Naive thymus-derived CD4-positive, alpha-beta T cell (primary cell): ENCODE measurements around the gene FNDC3B. TPM values are rescaled to one million over a fixed set of nuclear protein-coding genes. Genes with fewer than 3 reads are reported as not detected.

Source experiments
- ATAC-seq: fragments of 150-1000 bp; cut with Tn5 transposase; 2 replicates; pipeline ENCODE4 v1.10.0; 2021; ENCODE audit warnings: mild to moderate bottlenecking, moderate library complexity
- CTCF ChIA-PET: fragments of 350-600 bp; sonication (Branson Sonifier 250); formaldehyde crosslinking; loops from one replicate; lab custom pipeline; 2021; ENCODE audit warnings: antibody characterized with exemption; lab: Charles Lee
- POLR2A ChIA-PET: fragments of 350-600 bp; sonication (Branson Sonifier 250); formaldehyde crosslinking; loops from one replicate; lab custom pipeline; 2021; ENCODE audit warnings: antibody characterized with exemption, inconsistent platforms; lab: Charles Lee
- DNase-seq, 9 donors: peaks; one replicate each; pipeline versions ENCODE4 v3.0.0 to v3.0.0-alpha.2; 2020 to 2022; ENCODE audit warnings: mixed read lengths in 1 of 9
- H3K27ac ChIP-seq: one replicate; pipeline ENCODE4 v1.7.0; 2013; ENCODE audit warnings: mild to moderate bottlenecking, low read depth, low read length, moderate library complexity
- H3K27me3 ChIP-seq, 2 donors: one replicate each; pipeline ENCODE4 v1.7.0; 2013; ENCODE audit warnings: low read length in 2 of 2, mild to moderate bottlenecking in 2 of 2, moderate library complexity in 2 of 2; ENCODE audit not compliant: control insufficient read depth in 2 of 2, insufficient read depth in 2 of 2
- H3K36me3 ChIP-seq, 3 experiments: 1 replicate in 2 of 3; 2 replicates in 1 of 3; pipeline ENCODE4 v1.7.0; 2013; ENCODE audit warnings: low read length in 3 of 3, mild to moderate bottlenecking in 3 of 3, moderate library complexity in 1 of 3; ENCODE audit not compliant: insufficient read depth in 3 of 3, control insufficient read depth in 2 of 3
- H3K4me1 ChIP-seq, 2 donors: one replicate each; pipeline ENCODE4 v1.7.0; 2013; ENCODE audit warnings: low read length in 2 of 2, mild to moderate bottlenecking in 2 of 2, moderate library complexity in 1 of 2; ENCODE audit not compliant: control insufficient read depth in 2 of 2, insufficient read depth in 2 of 2
- H3K4me3 ChIP-seq: 2 replicates; pipeline ENCODE4 v1.7.0; 2013; ENCODE audit warnings: mild to moderate bottlenecking, low read length
- H3K9me3 ChIP-seq, 3 experiments: 1 replicate in 2 of 3; 2 replicates in 1 of 3; pipeline ENCODE4 v1.7.0; 2013; ENCODE audit warnings: low read length in 3 of 3; ENCODE audit not compliant: control insufficient read depth in 2 of 3
- H3K27ac Mint-ChIP-seq, 9 donors: one replicate each; pipeline ENCODE4 v1.8.0; 2020 to 2022; ENCODE audit warnings: mixed read lengths in 9 of 9, mild to moderate bottlenecking in 8 of 9, moderate library complexity in 5 of 9, inconsistent platforms in 2 of 9
- H3K27me3 Mint-ChIP-seq, 5 donors: one replicate each; pipeline ENCODE4 v1.8.0; 2021 to 2022; ENCODE audit warnings: mixed read lengths in 5 of 5, mild to moderate bottlenecking in 1 of 5
- H3K36me3 Mint-ChIP-seq, 5 donors: one replicate each; pipeline ENCODE4 v1.8.0; 2020 to 2022; ENCODE audit warnings: mixed read lengths in 5 of 5, mild to moderate bottlenecking in 3 of 5, inconsistent platforms in 1 of 5
- H3K4me1 Mint-ChIP-seq, 7 donors: one replicate each; pipeline ENCODE4 v1.8.0; 2020 to 2022; ENCODE audit warnings: mixed read lengths in 7 of 7, mild to moderate bottlenecking in 3 of 7, inconsistent platforms in 1 of 7
- H3K4me3 Mint-ChIP-seq, 10 donors: one replicate each; pipeline ENCODE4 v1.8.0; 2020 to 2022; ENCODE audit warnings: mild to moderate bottlenecking in 10 of 10, mixed read lengths in 10 of 10, moderate library complexity in 6 of 10, inconsistent platforms in 2 of 10
- H3K9me3 Mint-ChIP-seq, 11 donors: one replicate each; pipeline ENCODE4 v1.8.0; 2020 to 2022; ENCODE audit warnings: mixed read lengths in 11 of 11, mild to moderate bottlenecking in 4 of 11, inconsistent platforms in 1 of 11, moderate library complexity in 1 of 11
- intact Hi-C, 2 donors: fragments of 100-400 bp; cut with micrococcal nuclease; formaldehyde crosslinking; loops; one replicate each; pipeline ENCODE4 v1.15.1; 2023
- polyA plus RNA-seq, 2 donors: library from polyadenylated mRNA; unstranded; fragments of 300-500 nt; fragmentation: Illumina TruSeq; gene quantifications; one replicate each; pipeline ENCODE4 v1.2.3, GENCODE V29; 2021
- total RNA-seq, 6 experiments: library from RNA in 5 of 6; stranded (reverse) in 5 of 6; gene quantifications; 1 replicate in 5 of 6; 2 replicates in 1 of 6; pipeline ENCODE4 v1.2.3 and lab custom pipeline; 2021 to 2026

Gene FNDC3B
- total and polyA plus RNA-seq, 7 experiments from 2014 or later = 8.6 to 78.6 (median 25.6) TPM

DNA sequence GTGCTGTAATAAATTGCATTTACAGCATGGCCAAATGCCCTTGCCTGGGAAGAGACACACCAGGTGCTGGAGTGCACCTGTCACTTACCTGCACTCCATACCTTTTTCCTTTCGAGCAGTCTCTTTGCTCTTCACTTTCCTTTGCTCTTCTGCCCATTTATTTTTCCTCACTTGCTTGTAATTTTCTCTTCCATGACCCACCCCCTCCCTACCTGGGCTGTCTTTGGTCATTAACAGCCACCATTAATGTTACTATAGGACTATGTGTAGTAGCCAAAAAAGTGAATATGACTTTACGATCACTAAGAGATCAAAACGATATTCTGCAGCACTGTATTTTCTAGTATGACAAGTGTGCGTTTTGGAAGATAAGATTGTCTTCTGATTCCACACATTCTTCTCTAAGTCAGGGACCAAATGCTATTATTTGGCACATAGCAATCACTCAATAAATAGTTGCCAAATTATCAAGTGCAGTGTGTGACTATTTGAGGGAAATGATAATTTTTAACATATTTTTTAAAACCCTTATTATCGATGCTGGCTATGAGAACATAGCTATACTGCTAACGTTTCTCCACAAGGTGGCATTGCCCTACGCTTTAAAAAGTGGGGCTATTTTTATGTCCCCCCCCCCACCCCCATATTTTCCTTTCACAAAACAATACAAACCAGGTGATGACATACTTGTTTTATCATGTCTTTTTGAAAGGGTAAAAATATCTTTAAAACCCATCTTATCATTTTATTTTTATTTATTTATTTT lies 294.5 kb downstream of the FNDC3B start:
- no peak overlapping the region for H3K4me3 ChIP-seq
- POLR2A ChIA-PET = no interaction called here
- ATAC-seq (no peak), DNase-seq (no peak)
- Mint-ChIP-seq H3K9me3 (no peaks in the 10 kb centered on the region), H3K4me3 (no peak overlapping the region), H3K27ac (no peak overlapping the region), H3K27me3 (no peaks in the 10 kb centered on the region), H3K4me1 (peaks cover 0 to 10% (median 4%) of the 10 kb centered on the region in 7 donors), H3K36me3 (peaks cover 3 to 27% (median 4%) of the 10 kb centered on the region in 5 donors)
- H3K27me3 ChIP-seq = no peaks in the 10 kb centered on the region
- H3K27ac ChIP-seq = no peak overlapping the region
- intact Hi-C loops = loop anchor here (2.0 to 5.0 kb wide), 5 partner anchors 143 to 341 kb away; no protein-coding TSS in a partner anchor
- H3K4me1 ChIP-seq = no peaks in the 10 kb centered on the region
- no peaks in the 10 kb centered on the region for H3K9me3 ChIP-seq
- CTCF ChIA-PET = interaction anchor here (0.8 to 2.2 kb wide), 2 partner anchors 298 to 1778 kb away, joined by 6 to 20 read pairs; no protein-coding TSS in a partner anchor
- peaks cover 0 to 7% (median 0%) of the 10 kb centered on the region in 3 experiments for H3K36me3 ChIP-seq

DNA sequence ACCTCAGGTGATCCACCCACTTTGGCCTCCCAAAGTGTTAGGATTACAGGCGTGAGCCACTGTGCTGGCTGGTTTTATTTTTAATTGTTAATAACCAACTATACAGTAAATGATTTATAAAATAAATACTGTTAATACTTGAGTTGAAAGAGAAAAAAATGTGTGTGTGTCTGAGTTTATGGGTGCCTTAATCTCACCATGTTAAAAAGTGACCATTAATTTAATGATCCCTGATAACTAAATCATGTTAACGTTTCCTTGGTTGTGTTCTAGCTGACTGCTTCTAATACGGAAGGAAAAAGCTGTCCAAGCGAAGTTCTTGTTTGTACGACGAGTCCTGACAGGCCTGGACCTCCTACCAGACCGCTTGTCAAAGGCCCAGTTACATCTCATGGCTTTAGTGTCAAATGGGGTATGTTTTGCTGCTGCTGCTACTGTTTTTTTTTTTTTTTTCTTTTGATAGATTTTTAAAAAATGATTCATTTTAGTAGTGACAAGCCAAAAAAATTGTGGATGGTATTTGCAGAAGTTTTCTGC lies 295.4 kb downstream of the FNDC3B start:
- no peaks in the 10 kb centered on the region for H3K4me1 ChIP-seq
- no peak overlapping the region for H3K4me3 ChIP-seq
- DNase-seq = no peak
- H3K27me3 Mint-ChIP-seq = no peaks in the 10 kb centered on the region
- no peak overlapping the region for H3K27ac Mint-ChIP-seq
- no peaks in the 10 kb centered on the region for H3K9me3 ChIP-seq
- H3K36me3 Mint-ChIP-seq = peaks cover 1 to 27% (median 4%) of the 10 kb centered on the region in 5 donors
- no peak overlapping the region for H3K4me3 Mint-ChIP-seq
- H3K9me3 Mint-ChIP-seq = no peaks in the 10 kb centered on the region
- POLR2A ChIA-PET = no interaction called here
- CTCF ChIA-PET = interaction anchor here (0.8 kb wide), 1 partner anchor 1779 kb away, joined by 6 read pairs; no protein-coding TSS in a partner anchor
- intact Hi-C loops = loop anchor here (5.0 kb wide), 2 partner anchors 143 to 232 kb away; no protein-coding TSS in a partner anchor
- no peaks in the 10 kb centered on the region for H3K27me3 ChIP-seq
- no peak for ATAC-seq
- peaks cover 0 to 7% (median 0%) of the 10 kb centered on the region in 3 experiments for H3K36me3 ChIP-seq
- H3K4me1 Mint-ChIP-seq = peaks cover 0 to 10% (median 4%) of the 10 kb centered on the region in 7 donors
- H3K27ac ChIP-seq = no peak overlapping the region

DNA sequence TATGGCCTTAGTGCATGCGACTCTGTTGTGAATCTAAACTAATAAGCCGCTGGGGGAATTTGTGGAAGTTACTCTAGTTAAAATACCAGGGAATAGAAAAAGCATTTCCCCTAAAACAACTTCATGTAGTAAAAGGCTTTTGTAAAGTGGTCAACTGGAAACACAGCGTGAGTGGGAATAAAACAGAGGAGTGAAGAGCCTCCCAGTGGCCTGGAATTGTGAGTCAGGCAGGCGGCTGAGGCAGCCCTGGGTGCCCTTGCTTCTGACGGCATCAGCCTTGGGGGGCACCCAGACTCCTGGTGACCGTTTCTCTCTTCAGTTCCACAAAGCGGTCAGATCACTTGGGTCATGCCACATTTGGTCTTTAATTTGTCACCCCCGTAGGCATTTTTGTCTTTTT lies 300.5 kb downstream of the FNDC3B start:
- Mint-ChIP-seq H3K27ac (no peak overlapping the region), H3K4me3 (no peak overlapping the region), H3K9me3 (no peaks in the 10 kb centered on the region), H3K27me3 (no peaks in the 10 kb centered on the region), H3K4me1 (peaks cover 0 to 2% (median 0%) of the 10 kb centered on the region in 7 donors), H3K36me3 (peaks cover 0 to 46% (median 15%) of the 10 kb centered on the region in 5 donors)
- Histone ChIP-seq H3K36me3 (peaks cover 0 to 18% (median 0%) of the 10 kb centered on the region in 3 experiments), H3K4me3 (no peak overlapping the region), H3K27ac (no peak overlapping the region), H3K27me3 (no peaks in the 10 kb centered on the region), H3K9me3 (no peaks in the 10 kb centered on the region), H3K4me1 (no peaks in the 10 kb centered on the region)
- no peak for ATAC-seq
- no peak for DNase-seq
- ChIA-PET CTCF (interaction anchor here (0.9 to 3.1 kb wide), 5 partner anchors 8 to 1175 kb away, joined by 3 to 17 read pairs (median 4); no protein-coding TSS in a partner anchor), POLR2A (no interaction called here)
- intact Hi-C loops = loop anchor here (2.0 to 10.0 kb wide), 10 partner anchors 257 to 1378 kb away; partner anchors contain the start of gene ECT2 (in 1 of the 2)

DNA sequence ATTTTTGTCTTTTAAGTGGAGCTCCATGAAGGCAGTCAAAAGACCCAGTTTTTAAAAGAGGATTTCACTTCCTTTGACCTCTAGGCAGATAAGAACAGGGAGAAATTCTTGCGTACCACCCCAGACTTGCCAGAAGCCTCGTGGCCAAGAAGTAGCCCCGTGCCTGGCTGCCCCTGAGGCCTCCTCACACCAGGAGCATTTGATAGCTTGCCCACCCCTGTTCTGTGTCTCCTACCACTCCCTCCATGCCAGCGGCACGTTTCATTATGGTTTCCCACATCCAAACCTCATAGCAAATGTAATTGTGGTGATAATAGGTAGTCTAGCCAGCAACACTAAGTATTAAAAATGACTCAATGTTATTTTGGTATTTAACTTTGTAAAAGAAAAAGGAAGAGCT lies 301.2 kb downstream of the FNDC3B start:
- DNase-seq = no peak
- H3K36me3 Mint-ChIP-seq = peaks cover 0 to 51% (median 20%) of the 10 kb centered on the region in 5 donors
- POLR2A ChIA-PET = no interaction called here

DNA sequence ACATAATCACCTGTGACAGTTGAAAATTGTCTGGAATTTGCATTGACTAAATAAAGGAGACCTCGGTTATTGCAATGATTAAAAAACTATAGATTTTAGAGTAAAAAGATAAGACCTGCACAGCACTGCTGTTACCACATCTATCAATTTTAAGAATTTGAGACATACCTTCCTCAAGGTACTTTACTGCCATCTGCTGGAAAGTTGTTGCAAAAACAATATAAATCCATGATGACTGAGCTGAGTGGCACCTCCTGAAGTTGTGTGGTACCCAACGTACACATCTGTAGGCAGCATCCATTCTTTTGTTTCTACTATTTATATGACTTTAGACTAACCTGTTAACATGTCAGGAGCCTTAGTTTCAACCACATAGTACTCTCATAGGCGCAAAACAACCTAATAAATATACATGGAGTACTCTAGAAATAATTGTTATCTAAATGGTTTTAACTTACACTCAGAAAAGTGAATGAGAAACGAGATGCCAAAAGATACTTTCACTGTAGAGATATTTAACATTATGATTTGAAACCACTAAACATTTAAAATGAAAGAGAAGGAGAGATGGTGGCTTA lies 302.2 kb downstream of the FNDC3B start:
- H3K9me3 ChIP-seq = no peaks in the 10 kb centered on the region
- DNase-seq (peak in 7 of 9 donors; percentile 30 to 73 (median 67)), ATAC-seq (peak; percentile 85)
- Mint-ChIP-seq H3K4me3 (no peak overlapping the region), H3K9me3 (no peaks in the 10 kb centered on the region), H3K36me3 (peaks cover 0 to 52% (median 20%) of the 10 kb centered on the region in 5 donors), H3K27ac (no peak overlapping the region), H3K27me3 (no peaks in the 10 kb centered on the region), H3K4me1 (peaks cover 0 to 2% (median 0%) of the 10 kb centered on the region in 7 donors)
- peaks cover 0 to 27% (median 0%) of the 10 kb centered on the region in 3 experiments for H3K36me3 ChIP-seq
- H3K4me3 ChIP-seq = no peak overlapping the region
- POLR2A ChIA-PET = no interaction called here
- CTCF ChIA-PET = interaction anchor here (0.6 to 3.1 kb wide), 14 partner anchors 9 to 1382 kb away, joined by 3 to 17 read pairs (median 4); no protein-coding TSS in a partner anchor
- intact Hi-C loops = loop anchor here (1.0 to 10.0 kb wide), 17 partner anchors 256 to 1380 kb away; partner anchors contain the start of gene ECT2 (in 1 of the 2)
- H3K27ac ChIP-seq = no peak overlapping the region
- no peaks in the 10 kb centered on the region for H3K4me1 ChIP-seq
- no peaks in the 10 kb centered on the region for H3K27me3 ChIP-seq

More for the DNA sequence above, 301.2 kb downstream of the FNDC3B start:
- H3K4me3 Mint-ChIP-seq = no peak overlapping the region
- H3K36me3 ChIP-seq = peaks cover 0 to 23% (median 0%) of the 10 kb centered on the region in 3 experiments
- intact Hi-C loops = loop anchor here (2.0 to 10.0 kb wide), 10 partner anchors 257 to 1378 kb away; partner anchors contain the start of gene ECT2 (in 1 of the 2)
- H3K27me3 ChIP-seq = no peaks in the 10 kb centered on the region
- no peak for ATAC-seq
- H3K27ac Mint-ChIP-seq = peak overlapping the region in 1 of 9 donors; percentile 13
- H3K4me1 ChIP-seq = no peaks in the 10 kb centered on the region
- no peak overlapping the region for H3K27ac ChIP-seq
- peaks cover 0 to 2% (median 0%) of the 10 kb centered on the region in 7 donors for H3K4me1 Mint-ChIP-seq
- CTCF ChIA-PET = interaction anchor here (0.5 to 3.1 kb wide), 14 partner anchors 8 to 1378 kb away, joined by 3 to 17 read pairs (median 4); no protein-coding TSS in a partner anchor
- H3K4me3 ChIP-seq = no peak overlapping the region
- H3K9me3 ChIP-seq = no peaks in the 10 kb centered on the region
- no peaks in the 10 kb centered on the region for H3K27me3 Mint-ChIP-seq
- no peaks in the 10 kb centered on the region for H3K9me3 Mint-ChIP-seq

DNA sequence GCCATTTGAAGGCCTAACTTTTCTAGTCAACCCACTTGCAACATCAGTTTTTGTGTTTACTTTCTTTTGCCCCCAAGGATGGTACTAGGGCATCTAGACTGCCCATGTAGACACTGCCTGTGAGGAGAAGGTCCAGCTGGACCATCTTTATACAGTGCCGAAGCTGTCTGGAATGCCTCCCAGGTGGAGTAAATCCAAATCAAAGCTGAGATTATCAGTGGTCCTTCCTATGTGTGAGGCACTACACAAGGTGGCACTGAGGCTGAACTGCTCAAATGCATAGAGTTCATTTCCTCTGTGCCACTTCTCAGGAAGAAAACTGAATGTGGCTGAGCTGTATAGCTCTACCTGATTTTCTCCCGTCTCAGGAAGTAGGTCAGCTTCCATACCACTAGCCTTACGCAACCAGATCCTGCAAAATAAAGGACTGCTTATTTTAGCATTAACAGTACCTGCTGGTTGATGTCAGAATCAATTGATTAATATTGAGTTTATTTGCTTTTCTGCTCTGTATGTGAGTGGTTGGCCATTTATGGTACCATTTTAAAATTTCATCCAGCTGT lies 302.8 kb downstream of the FNDC3B start:
- H3K4me1 Mint-ChIP-seq = peaks cover 0 to 2% (median 0%) of the 10 kb centered on the region in 7 donors
- CTCF ChIA-PET = interaction anchor here (0.6 to 3.1 kb wide), 11 partner anchors 8 to 1382 kb away, joined by 3 to 17 read pairs (median 4); no protein-coding TSS in a partner anchor
- H3K27me3 ChIP-seq = no peaks in the 10 kb centered on the region
- no peaks in the 10 kb centered on the region for H3K9me3 Mint-ChIP-seq
- H3K27me3 Mint-ChIP-seq = no peaks in the 10 kb centered on the region
- H3K36me3 Mint-ChIP-seq = peaks cover 0 to 52% (median 24%) of the 10 kb centered on the region in 5 donors
- H3K27ac ChIP-seq = no peak overlapping the region
- no peak overlapping the region for H3K4me3 Mint-ChIP-seq
- POLR2A ChIA-PET = no interaction called here
- no peak for ATAC-seq
- no peaks in the 10 kb centered on the region for H3K4me1 ChIP-seq
- intact Hi-C loops = loop anchor here (5.0 to 10.0 kb wide), 6 partner anchors 255 to 1380 kb away; partner anchors contain the start of gene ECT2 (in 1 of the 2)
- H3K9me3 ChIP-seq = no peaks in the 10 kb centered on the region
- H3K4me3 ChIP-seq = no peak overlapping the region
- H3K27ac Mint-ChIP-seq = no peak overlapping the region
- H3K36me3 ChIP-seq = peaks cover 0 to 30% (median 3%) of the 10 kb centered on the region in 3 experiments
- no peak for DNase-seq
